Mesenchymal stem cell (in vitro differentiated cells and primary cell): ENCODE measurements around the gene VWA5A.
"Not testable (repeated sequence)": the region's sequence is repeated elsewhere in the genome, so short reads cannot be mapped to it uniquely, and the experiment has no call there.

Experiments used
- DNase-seq: peaks from one replicate; pipeline ENCODE4 v3.0.0-alpha.2; 2013
- H2AFZ ChIP-seq: one replicate; pipeline ENCODE4 v1.6.1; 2013; ENCODE audit warnings: low read depth, mild to moderate bottlenecking, control low read depth, inconsistent platforms, low read length, moderate library complexity
- H2AK5ac ChIP-seq: 2 replicates; pipeline ENCODE4 v1.6.1; 2013; ENCODE audit warnings: low read length, moderate library complexity, mild to moderate bottlenecking, inconsistent platforms; ENCODE audit not compliant: severe bottlenecking
- H2BK120ac ChIP-seq: one replicate; pipeline ENCODE4 v1.6.1; 2013; ENCODE audit warnings: low read depth, mild to moderate bottlenecking, inconsistent platforms, low read length, moderate library complexity
- H2BK12ac ChIP-seq, 2 experiments: one replicate each; pipeline ENCODE4 v1.6.1; 2013; ENCODE audit warnings: inconsistent platforms in 2 of 2, low read length in 2 of 2, mild to moderate bottlenecking in 2 of 2, moderate library complexity in 2 of 2, control low read depth in 1 of 2
- H2BK15ac ChIP-seq: one replicate; pipeline ENCODE4 v1.6.1; 2013; ENCODE audit warnings: mild to moderate bottlenecking, low read depth, inconsistent platforms; ENCODE audit not compliant: poor library complexity, severe bottlenecking
- H2BK5ac ChIP-seq: 2 replicates; pipeline ENCODE4 v1.6.1; 2013; ENCODE audit warnings: low read depth, mild to moderate bottlenecking, low read length, control low read depth, inconsistent platforms; ENCODE audit not compliant: poor library complexity, severe bottlenecking
- H3K14ac ChIP-seq, 2 experiments: one replicate each; pipeline ENCODE4 v1.6.1; 2013; ENCODE audit warnings: inconsistent platforms in 2 of 2, low read length in 2 of 2, control low read depth in 1 of 2, mild to moderate bottlenecking in 1 of 2, moderate library complexity in 1 of 2
- H3K18ac ChIP-seq, 2 experiments: one replicate each; pipeline ENCODE4 v1.6.1; 2013; ENCODE audit warnings: inconsistent platforms in 2 of 2, low read length in 2 of 2, control low read depth in 1 of 2, low read depth in 1 of 2, mild to moderate bottlenecking in 1 of 2
- H3K23ac ChIP-seq, 2 experiments: one replicate each; pipeline ENCODE4 v1.6.1; 2013; ENCODE audit warnings: inconsistent platforms in 2 of 2, low read length in 2 of 2, mild to moderate bottlenecking in 2 of 2, moderate library complexity in 2 of 2, control low read depth in 1 of 2
- H3K27ac ChIP-seq: 2 replicates; pipeline ENCODE4 v1.5.1; 2013; ENCODE audit warnings: mild to moderate bottlenecking, moderate library complexity, low read length, control low read depth, inconsistent platforms; ENCODE audit not compliant: poor library complexity, severe bottlenecking
- H3K27me3 ChIP-seq, 2 experiments: 2 replicates each; pipeline versions ENCODE4 v1.6.1 to v1.7.0; 2013; ENCODE audit warnings: low read length in 2 of 2, mild to moderate bottlenecking in 2 of 2, moderate library complexity in 2 of 2, control low read depth in 1 of 2, inconsistent platforms in 1 of 2; ENCODE audit not compliant: control insufficient read depth in 1 of 2, insufficient read depth in 1 of 2
- H3K36me3 ChIP-seq, 2 experiments: 2 replicates each; pipeline versions ENCODE4 v1.6.1 to v1.7.0; 2013; ENCODE audit warnings: low read length in 2 of 2, control low read depth in 1 of 2, inconsistent platforms in 1 of 2, low read depth in 1 of 2, mild to moderate bottlenecking in 1 of 2; ENCODE audit not compliant: insufficient read depth in 2 of 2, control insufficient read depth in 1 of 2
- H3K4ac ChIP-seq, 2 experiments: one replicate each; pipeline ENCODE4 v1.6.1; 2013; ENCODE audit warnings: inconsistent platforms in 2 of 2, low read length in 2 of 2, mild to moderate bottlenecking in 2 of 2, moderate library complexity in 2 of 2, control low read depth in 1 of 2, low read depth in 1 of 2
- H3K4me1 ChIP-seq: 2 replicates; pipeline ENCODE4 v1.6.1; 2013; ENCODE audit warnings: low read depth, low read length, control low read depth; ENCODE audit not compliant: control insufficient read depth, insufficient read depth
- H3K4me2 ChIP-seq: 2 replicates; pipeline ENCODE4 v1.6.1; 2013; ENCODE audit warnings: low read length, mild to moderate bottlenecking, inconsistent platforms; ENCODE audit not compliant: poor library complexity, severe bottlenecking
- H3K4me3 ChIP-seq, 2 experiments: 2 replicates each; pipeline versions ENCODE4 v1.5.1 to v1.7.0; 2013; ENCODE audit warnings: low read length in 2 of 2, mild to moderate bottlenecking in 2 of 2, control low read depth in 1 of 2, low read depth in 1 of 2; ENCODE audit not compliant: insufficient read depth in 1 of 2
- H3K79me1 ChIP-seq: replicated peaks from 2 replicates; pipeline ENCODE4 v1.6.1; 2013; ENCODE audit warnings: mild to moderate bottlenecking, control low read depth, low read length, inconsistent platforms; ENCODE audit not compliant: poor library complexity, severe bottlenecking
- H3K9ac ChIP-seq: 2 replicates; pipeline ENCODE4 v1.7.0; 2013; ENCODE audit warnings: mild to moderate bottlenecking, low read length, moderate library complexity
- H3K9me3 ChIP-seq: 2 replicates; pipeline ENCODE4 v1.7.0; 2013; ENCODE audit warnings: mild to moderate bottlenecking, low read length; ENCODE audit not compliant: control insufficient read depth
- H4K8ac ChIP-seq: one replicate; pipeline ENCODE4 v1.6.1; 2013; ENCODE audit warnings: inconsistent platforms, mild to moderate bottlenecking, low read length, moderate library complexity
- H4K91ac ChIP-seq: one replicate; pipeline ENCODE4 v1.6.1; 2013; ENCODE audit warnings: mild to moderate bottlenecking, low read length, inconsistent platforms
- WGBS: methylation state at CpG from one replicate; pipeline ENCODE4 v1.1.7; 2013; ENCODE audit warnings: mixed read lengths; 5-methylcytosine and 5-hydroxymethylcytosine counted together

VWA5A gene

DNA sequence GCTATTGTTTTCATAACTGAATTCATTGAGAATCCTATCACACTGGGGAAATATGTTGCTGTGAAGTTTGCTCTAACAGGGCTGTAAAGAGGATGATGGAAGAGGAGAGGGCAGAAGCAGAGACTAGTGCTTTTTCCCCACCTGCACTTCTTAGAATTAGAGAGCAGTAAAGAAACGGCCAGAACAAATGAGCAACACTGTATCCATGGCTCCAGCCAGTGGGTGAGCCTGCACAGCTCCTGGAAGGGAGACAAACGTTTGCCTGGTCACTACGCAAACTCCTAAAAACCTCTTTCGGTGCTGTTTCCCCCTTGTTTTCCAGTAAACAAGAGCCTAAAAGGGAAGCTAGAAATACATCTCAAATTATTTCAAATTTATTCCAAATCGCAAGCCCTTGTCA is 45.7 kb downstream of the VWA5A start:
- Histone ChIP-seq H4K91ac (no peak overlapping the region), H2BK15ac (no peak overlapping the region), H4K8ac (no peak overlapping the region), H3K79me1 (no peaks in the 10 kb centered on the region), H3K27me3 (no peaks in the 10 kb centered on the region), H2BK5ac (no peak overlapping the region), H2BK12ac (no peak overlapping the region), H2BK120ac (no peak overlapping the region), H3K4me2 (no peak overlapping the region), H3K14ac (no peak overlapping the region), H2AK5ac (no peak overlapping the region), H3K4me3 (no peak overlapping the region), H2AFZ (no peak overlapping the region), H3K9me3 (no peaks in the 10 kb centered on the region), H3K4ac (no peak overlapping the region), H3K4me1 (no peaks in the 10 kb centered on the region), H3K27ac (no peak overlapping the region), H3K18ac (peak overlapping the region in 1 of 2 experiments; percentile 21), H3K36me3 (no peaks in the 10 kb centered on the region), H3K23ac (no peak overlapping the region), H3K9ac (no peak overlapping the region)
- no peak for DNase-seq
- 83% methylated on average over 4 of the region's 5 CpGs for WGBS

DNA sequence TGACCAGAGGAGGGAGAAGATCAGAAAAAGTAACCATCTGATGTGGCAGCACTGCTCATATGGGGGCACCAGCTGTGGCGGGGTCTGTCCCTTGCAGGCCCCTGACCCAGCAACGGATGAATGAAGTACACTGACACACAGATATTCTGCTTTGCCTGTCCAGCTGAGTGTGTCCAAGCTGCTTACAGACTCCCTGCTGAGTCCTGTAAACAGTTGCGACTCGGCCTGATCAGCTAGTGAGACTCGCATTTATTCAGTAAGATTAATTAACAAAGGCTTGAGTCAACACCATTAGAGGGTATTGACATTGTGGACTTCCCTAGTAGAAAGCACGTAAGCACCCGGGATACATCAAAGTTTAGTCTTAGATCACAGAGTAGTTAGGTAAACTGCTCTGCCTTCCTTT is 52.6 kb downstream of the VWA5A start:
- Histone ChIP-seq H3K18ac (peak overlapping the region in 1 of 2 experiments; percentile 11), H4K91ac (no peak overlapping the region), H3K14ac (no peak overlapping the region), H3K4me1 (no peaks in the 10 kb centered on the region), H3K27me3 (no peaks in the 10 kb centered on the region), H3K4ac (no peak overlapping the region), H3K27ac (no peak overlapping the region), H3K23ac (no peak overlapping the region), H3K4me3 (no peak overlapping the region), H3K36me3 (no peaks in the 10 kb centered on the region), H3K9me3 (no peaks in the 10 kb centered on the region), H2AFZ (no peak overlapping the region), H2BK15ac (no peak overlapping the region), H2BK120ac (no peak overlapping the region), H2BK5ac (no peak overlapping the region), H4K8ac (no peak overlapping the region), H2BK12ac (no peak overlapping the region), H3K79me1 (no peaks in the 10 kb centered on the region), H3K4me2 (no peak overlapping the region), H2AK5ac (no peak overlapping the region), H3K9ac (no peak overlapping the region)
- 64% methylated on average over 7 of the region's 7 CpGs for WGBS
- no peak for DNase-seq

DNA sequence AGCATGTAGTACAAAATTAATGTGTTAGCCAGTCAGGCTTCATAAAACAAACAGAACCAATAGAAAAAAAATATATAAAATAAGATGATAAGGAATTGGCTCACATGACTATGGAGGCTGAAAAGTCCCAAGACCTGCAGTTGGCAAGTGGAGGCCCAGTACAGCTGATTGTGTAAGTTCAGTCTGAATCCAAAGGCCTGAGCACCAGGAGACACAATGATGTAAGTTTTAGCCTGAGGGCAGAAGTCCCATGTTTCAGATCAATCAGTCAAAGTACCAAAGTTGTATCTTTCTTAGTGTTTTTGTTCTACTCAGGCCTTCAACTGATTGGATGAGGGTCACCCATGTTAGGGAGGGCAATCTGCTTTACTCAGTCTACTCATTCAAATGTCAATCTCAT is 53.5 kb downstream of the VWA5A start:
- H3K79me1 ChIP-seq = no peaks in the 10 kb centered on the region
- no peak overlapping the region for H4K91ac ChIP-seq
- no peaks in the 10 kb centered on the region for H3K36me3 ChIP-seq
- H3K27ac ChIP-seq = no peak overlapping the region
- H3K4me3 ChIP-seq = no peak overlapping the region
- no peak overlapping the region for H3K9ac ChIP-seq
- H3K4me1 ChIP-seq = no peaks in the 10 kb centered on the region
- no peak overlapping the region for H2BK5ac ChIP-seq
- no peak overlapping the region for H4K8ac ChIP-seq
- no peak overlapping the region for H3K4ac ChIP-seq
- no peak overlapping the region for H3K18ac ChIP-seq
- H3K9me3 ChIP-seq = no peaks in the 10 kb centered on the region
- H2BK120ac ChIP-seq = no peak overlapping the region
- H3K27me3 ChIP-seq = no peaks in the 10 kb centered on the region
- no peak overlapping the region for H3K23ac ChIP-seq
- H2AFZ ChIP-seq = no peak overlapping the region
- H3K4me2 ChIP-seq = no peak overlapping the region
- H2AK5ac ChIP-seq = no peak overlapping the region
- no peak for DNase-seq
- no peak overlapping the region for H3K14ac ChIP-seq
- no peak overlapping the region for H2BK15ac ChIP-seq
- H2BK12ac ChIP-seq = no peak overlapping the region

DNA sequence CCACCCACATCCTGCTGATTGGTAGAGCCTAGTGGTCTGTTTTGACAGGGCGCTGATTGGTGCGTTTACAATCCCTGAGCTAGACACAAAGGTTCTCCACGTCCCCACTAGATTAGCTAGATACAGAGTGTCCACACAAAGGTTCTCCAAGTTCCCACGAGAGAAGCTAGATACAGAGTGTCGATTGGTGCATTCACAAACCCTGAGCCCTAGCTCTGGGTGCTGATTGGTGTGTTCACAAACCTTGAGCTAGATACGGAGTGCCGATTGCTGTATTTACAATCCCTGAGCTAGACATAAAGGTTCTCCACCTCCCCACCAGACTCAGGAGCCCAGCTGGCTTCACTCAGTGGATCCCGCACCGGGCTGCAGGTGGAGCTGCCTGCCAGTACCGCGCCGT is 55.1 kb downstream of the VWA5A start:
- H3K23ac ChIP-seq, H2AK5ac ChIP-seq, H2BK15ac ChIP-seq, H3K18ac ChIP-seq, H3K4me2 ChIP-seq, DNase-seq, H3K9ac ChIP-seq, H3K4ac ChIP-seq, H3K4me1 ChIP-seq, H2AFZ ChIP-seq, H3K9me3 ChIP-seq, H4K91ac ChIP-seq, H3K27ac ChIP-seq, H3K4me3 ChIP-seq, H3K27me3 ChIP-seq, H2BK120ac ChIP-seq, H2BK12ac ChIP-seq, H3K14ac ChIP-seq, H2BK5ac ChIP-seq, H3K36me3 ChIP-seq, H3K79me1 ChIP-seq, H4K8ac ChIP-seq: not testable (repeated sequence)
- 99% methylated on average over 12 of the region's 12 CpGs for WGBS
